ENCODE results near the gene IL1R2.

DNA sequence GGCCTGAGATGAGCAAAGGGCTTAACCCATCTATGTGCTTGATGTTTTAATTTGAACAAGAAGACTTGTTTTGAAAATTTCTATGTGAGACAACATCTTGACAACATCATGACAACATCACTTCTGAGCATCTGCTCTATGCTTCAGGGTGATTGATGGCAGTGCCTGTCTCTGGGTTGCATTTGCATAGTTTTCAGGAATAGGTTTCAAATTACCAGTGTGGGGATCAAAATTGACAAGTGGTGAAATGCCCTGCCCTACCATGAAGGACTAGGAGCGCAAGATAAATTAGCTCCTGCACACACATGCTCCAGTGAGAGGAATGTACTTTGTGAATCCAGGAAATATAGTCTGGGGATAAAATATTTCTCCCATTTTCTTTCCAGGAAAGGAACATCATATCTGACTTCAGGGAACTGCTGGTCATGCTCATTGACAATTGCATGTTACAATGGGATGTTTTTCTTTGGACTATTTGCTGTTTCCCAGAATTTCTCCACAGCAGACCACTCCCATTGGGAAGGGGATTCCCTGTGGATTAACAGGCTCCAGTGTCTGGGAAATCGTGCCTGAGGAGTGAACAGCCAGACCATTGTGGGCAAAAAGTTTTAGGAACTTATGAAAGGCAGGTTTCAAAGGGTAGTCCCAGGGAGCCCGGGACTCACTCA is 45.3 kb upstream of the IL1R2 start:
- TF ChIP-seq, protein P1, sequence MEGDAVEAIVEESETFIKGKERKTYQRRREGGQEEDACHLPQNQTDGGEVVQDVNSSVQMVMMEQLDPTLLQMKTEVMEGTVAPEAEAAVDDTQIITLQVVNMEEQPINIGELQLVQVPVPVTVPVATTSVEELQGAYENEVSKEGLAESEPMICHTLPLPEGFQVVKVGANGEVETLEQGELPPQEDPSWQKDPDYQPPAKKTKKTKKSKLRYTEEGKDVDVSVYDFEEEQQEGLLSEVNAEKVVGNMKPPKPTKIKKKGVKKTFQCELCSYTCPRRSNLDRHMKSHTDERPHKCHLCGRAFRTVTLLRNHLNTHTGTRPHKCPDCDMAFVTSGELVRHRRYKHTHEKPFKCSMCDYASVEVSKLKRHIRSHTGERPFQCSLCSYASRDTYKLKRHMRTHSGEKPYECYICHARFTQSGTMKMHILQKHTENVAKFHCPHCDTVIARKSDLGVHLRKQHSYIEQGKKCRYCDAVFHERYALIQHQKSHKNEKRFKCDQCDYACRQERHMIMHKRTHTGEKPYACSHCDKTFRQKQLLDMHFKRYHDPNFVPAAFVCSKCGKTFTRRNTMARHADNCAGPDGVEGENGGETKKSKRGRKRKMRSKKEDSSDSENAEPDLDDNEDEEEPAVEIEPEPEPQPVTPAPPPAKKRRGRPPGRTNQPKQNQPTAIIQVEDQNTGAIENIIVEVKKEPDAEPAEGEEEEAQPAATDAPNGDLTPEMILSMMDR (IDR thresholded peaks at IDR 0.05), result no peak
- no peak for TF ChIP-seq POLR2A (IDR thresholded peaks at IDR 0.05)
